Limb (tissue), 2 donors: ENCODE results near the gene WDR72.
A peak's percentile ranks its signal among the peaks of the same experiment; 100 is the strongest.
"Not testable (repeated sequence)": the region's sequence is repeated elsewhere in the genome, so short reads cannot be mapped to it uniquely, and the experiment has no call there.

Experiments
- DNase-seq, 2 donors: peaks; one replicate each; pipeline ENCODE4 v3.0.0-alpha.2; 2016; ENCODE audit errors: extremely low spot score in 2 of 2

The WDR72 gene

DNA sequence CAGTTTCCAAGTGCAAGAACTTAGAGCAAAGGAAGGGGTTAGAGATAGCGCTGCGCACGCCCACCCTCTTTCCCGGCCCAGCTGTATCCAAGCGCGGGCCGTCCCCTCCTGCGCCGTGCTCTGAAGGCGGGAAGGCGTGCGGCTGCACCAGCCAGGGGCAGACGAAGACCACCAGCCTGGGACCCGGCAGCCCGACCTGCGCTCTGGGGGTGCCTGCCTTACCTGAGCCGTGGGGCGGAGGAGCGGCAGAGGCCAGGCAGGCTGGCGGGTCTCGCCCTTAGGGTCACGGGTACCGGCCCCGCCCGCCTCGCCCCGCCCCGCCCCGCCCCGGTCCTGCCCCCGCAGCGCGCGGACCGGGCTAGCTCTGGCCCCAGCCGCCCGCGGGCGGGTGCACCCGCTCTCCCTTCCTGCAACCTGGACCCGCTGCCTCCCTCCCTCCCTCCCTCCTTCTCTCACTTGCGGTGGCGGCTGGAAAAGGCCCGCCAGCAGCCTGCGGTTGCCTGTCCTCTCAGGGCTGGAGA is at the start of gene WDR72:
WDR72 (minus strand) TSS at position 253 of the 521 bp plus-strand sequence. CDS start 26,514 bp downstream, outside the sequence.
- DNase-seq, result peak in 1 of 2 donors; percentile 46

DNA sequence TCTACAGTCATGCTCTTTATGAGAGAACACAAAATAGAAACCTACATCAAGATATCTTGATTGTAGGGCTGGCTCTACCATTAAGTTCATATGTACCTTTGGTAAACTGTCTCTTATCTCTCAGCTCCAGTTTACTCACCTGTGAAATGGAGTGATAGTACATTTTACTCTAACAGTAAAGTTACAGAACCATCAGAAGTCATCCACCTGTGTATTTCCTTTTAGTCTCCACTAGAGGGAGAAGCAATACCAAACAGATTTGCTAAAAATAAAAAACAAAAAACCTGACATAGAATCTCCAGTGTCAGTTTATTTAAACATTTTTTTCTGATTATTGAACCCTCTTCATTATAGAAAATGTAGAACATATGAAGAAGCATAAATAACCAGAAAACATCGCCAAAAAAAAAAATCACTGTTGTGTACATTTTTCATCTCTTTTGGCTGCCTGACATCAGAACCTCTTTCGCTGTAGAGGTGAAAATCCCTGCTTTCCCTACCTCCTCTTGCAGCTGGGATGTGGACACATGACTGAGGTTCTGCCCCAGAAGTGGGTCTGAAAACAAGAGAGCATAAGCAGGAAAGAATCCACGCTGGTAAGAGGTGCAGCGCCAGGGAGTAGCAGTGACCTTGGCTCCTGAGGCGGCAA is 48.7 kb upstream of the WDR72 start:
- DNase-seq, result peak in 1 of 2 donors; percentile 37

DNA sequence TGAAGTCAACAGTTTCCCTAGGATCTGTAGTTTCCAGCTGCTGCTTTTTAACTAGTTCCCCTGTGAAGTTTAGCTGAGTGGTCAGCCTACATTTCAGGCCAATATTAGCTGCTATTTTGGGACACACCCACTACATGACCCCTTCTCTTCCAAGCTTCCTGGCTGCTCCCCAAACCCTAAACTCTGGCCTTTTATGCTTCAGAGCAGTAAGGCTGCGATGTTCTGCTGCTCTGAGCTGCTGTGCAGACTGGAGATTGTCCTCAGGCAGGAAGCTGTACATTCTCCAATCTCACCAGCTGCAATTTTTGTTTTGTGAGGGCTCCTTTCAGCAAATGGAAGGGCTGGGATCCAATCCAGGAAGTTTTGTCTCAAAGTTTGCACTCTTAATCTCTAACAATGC is 48.0 kb upstream of the WDR72 start:
- DNase-seq, result peak in 1 of 2 donors; percentile 18

DNA sequence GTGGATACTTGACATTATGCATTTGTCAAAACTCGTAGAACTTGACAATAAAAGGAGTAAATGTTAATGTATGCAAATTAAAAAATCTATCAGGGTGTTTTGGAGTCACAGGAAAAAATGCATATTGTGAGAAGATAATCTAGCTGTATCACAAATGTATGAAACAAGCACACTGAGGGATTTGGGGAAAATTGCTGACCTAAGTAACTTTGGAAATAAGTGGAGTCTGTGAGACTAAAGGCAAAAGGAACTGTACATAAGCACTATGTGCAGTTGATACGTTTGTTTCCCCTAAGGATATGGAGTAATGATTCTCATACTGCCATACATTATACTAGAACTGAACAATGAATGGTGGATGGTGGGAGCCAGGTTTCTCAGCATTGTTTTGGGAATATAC is 43.2 kb upstream of the WDR72 start:
- no peak for DNase-seq

DNA sequence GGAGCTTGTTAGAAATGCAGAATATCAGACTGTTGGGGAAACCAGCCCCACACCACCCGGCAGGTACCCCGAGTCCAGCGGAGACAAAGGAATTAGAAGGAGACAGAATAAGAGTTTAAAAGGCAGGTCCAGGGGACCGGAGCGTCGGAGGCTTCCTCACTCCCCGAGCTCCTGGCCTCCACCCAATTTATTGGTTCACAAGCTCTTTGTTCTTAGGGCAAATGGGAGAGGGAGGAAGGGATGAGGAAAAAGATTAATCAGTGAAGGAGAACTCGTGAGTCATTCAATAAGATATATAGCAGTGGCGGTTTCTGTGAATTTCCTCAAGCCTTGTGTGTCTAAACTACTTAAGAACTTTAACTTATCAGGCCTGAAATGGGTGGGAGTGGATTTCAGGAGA is 32.1 kb upstream of the WDR72 start:
- DNase-seq, result no peak

DNA sequence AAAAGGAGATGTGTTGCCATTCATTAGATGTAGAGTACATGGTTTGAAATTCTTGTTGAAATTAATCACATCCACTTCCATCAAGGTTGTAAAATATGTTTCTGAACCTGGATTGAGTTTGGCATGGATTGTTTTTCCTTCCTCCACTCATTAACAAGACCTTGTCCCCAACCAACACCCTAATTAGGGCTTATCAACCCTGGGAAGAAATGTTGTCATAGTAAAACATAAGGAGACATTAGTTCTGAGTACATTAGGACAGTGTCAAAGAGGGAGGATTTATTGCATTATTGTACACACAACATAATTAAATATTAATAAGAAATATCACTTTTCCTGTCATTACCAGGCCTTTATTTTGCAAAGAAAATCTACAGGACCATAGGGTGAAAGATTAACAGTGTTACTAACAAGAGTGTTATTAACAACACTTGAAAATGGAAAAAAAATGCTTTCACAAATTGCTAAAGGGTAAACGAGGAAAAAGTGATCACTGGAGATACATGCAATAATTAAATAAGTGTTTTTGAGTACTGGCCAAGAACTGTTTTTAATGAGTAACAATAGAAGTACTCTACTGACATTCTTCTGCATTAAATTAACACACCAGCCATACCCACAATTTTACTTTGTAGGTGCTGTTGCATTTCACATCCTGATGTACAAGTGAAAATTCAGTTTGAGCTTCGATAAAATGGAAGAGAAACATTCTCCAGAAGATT is 30.4 kb upstream of the WDR72 start:
- DNase-seq, result no peak

DNA sequence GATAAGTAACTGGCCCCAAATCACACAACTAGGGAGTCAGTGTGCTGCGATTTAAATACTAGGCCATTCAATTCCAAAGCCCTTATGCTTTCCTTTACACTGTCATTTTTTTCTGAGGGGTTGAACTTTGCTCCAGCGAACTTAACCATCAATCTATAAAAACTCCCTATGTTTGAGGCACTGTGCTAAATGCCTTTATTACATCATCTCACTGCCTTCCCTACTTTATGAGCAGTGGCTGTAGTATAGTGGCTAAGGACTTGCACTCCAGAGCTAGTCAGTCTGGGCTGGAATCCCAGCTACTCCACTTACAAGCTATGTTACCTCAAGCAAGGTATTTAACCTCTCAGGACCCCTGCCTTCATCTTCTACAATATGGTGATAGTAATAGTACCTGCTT is 26.9 kb upstream of the WDR72 start:
- no peak for DNase-seq

DNA sequence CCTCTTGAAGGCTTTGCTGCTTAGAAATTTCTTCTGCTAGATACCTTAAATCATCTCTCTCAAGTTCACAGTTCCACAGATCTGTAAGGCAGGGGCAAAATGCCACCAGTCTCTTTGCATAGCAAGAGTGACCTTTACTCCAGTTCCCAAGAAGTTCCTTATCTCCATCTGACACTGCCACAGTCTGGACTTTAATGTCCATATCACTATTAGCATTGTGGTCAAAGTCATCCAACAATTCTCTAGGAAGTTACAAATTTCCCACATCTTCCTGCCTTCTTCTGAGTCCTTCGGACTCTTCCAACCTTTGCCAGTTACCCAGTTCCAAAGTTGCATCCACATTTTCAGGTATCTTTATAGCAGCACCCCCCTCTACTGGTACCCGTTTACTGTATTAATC is 25.8 kb upstream of the WDR72 start:
- DNase-seq, result not testable (repeated sequence)

DNA sequence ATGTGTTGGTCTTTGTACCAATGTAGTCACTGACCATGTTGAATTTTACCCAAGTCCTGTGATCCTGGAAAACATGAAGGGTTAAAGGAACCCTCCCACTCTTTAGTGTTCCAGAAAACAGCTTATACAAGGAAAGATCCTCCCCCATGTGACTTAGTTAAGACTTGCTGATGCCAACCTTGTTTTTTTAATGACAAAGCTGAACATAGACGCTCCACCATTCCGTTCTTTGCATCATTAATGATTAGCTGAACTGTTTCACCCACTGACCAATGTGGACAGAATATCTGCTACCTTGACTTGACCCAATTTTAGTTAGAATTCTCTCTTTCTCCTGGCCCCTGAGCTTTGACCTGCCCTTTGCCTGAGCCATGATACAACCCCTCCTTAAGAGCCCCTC is 3.5 kb upstream of the WDR72 start:
- no peak for DNase-seq

DNA sequence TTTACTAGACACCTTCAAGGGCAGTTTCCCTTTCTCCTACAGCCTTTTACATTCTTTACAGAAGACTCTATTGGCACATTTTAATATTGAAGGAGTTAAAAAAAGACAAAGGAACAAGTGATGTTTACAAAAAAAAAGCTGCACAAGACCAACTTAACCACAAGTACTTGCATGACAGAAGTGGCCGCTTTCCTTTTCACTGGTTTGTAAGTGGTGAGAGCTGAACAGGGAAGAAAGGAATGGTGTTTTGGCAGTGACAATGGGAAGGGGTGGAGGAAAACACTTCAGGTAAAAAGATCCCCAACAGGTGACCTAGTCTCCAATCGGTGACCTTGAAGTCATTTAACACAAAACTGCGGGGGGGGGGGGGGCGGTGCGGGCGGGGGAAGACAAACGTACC is 1.1 kb downstream of the WDR72 start:
- no peak for DNase-seq

DNA sequence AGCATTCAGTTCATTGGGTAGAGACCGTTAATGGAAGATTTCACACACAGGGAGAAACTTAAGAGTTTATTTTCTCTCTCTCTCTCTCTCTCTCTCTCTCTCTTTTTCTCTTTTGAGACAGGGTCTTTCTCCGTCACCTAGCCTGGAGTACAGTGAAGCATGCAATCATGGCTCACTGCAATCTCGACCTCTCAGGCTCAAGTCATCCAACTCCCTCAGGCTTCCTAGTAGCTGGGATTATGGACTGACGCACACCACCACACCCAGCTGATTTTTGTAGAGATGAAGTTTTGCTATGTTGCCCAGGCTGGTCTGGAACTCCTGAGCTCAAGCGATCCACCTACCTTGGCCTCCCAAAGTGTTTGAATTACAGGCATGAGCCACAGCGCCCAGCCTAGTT is 1.6 kb downstream of the WDR72 start:
- no peak for DNase-seq

DNA sequence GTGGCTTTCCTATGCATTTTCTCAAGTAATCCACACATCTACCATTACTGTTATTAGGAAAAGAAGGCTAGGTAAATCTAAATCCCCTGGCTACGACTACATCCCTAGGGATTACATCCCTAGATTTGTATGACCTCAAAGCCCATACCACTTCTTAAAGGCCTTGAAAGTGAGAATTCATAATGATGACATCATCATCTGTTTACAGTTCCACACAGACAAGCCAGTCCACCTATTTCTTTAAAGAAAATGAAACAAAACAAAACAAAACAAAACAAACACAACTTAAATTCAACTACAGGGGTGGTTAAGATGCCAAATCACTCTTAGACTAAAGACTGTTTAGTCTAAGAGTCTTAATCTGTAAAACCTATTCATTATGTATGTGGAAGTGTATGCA is 5.7 kb downstream of the WDR72 start:
- DNase-seq, result no peak

DNA sequence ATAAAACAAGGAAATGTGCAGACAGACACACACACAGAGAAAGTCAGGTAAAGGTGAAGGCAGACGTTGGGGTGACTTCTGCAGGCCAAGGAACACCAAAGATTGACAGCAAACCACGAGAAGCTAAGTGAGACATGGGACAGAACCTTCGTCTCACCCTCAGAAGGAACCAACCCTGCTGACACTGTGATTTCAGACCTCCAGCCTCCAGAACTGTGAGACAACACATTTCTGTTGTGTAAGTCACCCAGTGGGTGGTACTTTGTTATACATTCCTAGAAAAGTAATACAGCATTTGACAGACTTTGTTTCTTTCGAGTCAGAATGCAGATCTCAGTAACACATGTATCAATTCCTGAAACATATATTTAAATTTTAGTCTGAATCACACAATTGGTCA is 7.1 kb downstream of the WDR72 start:
- DNase-seq, result no peak

DNA sequence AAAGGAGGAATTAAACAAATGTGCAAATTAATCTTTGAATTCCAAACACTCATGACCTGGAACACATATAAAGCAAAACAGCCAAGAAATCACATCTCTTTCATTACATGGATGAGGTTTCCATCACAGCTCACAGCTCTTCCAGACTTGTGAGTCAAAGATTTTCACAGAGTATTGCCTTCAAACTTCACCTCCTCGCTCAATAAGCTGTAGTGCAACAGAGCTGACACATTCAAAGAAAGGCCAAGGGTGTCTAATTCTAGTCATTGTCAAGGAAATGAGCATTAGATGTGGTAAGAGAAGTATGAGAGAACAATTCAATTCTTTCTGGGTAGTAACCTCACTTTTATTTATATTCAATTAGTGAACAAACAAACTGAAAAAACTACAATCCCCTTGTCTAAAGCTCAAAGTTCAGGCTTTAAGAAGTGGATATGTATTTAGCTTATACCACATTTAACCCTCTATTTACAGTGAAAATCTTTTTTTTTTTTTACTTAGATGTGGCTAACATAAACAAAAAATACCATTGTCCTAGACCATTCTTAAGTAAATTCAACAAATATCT is 11.9 kb downstream of the WDR72 start:
- DNase-seq, result no peak

DNA sequence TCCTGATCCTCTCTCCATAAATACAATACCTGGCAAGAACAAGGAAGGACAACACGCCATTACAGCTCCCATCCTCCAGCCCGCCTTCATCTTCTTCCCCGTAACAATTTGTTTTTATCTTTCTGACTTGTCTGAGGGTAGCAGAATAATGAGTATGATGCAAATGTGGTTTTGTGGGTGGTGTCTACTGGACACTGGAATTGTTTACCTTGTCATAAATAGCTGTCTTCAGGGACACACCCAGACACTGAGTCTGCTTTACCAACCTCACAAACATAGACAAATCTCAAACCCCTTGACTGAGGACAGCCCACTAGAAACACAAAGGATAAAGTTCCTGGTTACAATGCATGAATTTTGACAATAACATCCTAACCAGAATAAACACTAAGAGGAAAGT is 13.4 kb downstream of the WDR72 start:
- DNase-seq, result no peak

DNA sequence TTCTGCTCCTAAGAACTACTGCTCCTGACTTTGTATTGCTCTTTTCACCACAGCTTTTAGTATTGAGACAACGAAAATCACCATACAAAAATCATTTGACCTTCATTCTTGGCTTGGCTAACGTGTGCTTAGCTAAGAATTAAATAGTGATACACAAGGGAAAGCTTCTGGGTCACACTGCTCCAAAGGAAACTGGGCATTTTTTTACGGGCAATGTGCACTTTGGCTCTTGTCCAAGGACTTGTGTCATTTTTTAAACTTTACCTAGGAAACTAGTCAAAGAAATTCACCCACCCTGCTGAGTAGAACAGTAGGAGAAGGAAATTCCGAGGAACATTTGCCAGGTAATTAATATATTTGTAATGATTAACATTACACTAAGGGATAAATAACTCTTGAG is 19.8 kb downstream of the WDR72 start:
- DNase-seq, result no peak

DNA sequence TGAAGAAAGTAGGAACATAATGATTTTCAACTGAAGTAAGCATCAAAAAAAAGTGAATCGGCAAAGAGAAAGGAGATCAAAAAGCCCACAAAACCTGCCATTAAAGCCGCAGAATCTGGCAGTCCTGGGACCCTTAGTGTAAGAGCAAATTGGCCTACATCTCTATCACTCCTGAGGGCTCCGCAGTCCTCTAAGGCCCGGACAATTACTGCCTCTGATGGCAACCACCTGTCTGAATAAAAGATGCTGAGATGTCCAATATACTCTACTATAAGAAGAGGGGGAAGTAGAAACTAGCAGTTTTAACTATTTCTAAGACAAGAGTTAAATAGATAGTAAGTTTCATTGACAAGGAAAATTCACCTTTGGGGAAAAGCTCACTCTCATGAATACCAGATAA is 20.3 kb downstream of the WDR72 start:
- no peak for DNase-seq

DNA sequence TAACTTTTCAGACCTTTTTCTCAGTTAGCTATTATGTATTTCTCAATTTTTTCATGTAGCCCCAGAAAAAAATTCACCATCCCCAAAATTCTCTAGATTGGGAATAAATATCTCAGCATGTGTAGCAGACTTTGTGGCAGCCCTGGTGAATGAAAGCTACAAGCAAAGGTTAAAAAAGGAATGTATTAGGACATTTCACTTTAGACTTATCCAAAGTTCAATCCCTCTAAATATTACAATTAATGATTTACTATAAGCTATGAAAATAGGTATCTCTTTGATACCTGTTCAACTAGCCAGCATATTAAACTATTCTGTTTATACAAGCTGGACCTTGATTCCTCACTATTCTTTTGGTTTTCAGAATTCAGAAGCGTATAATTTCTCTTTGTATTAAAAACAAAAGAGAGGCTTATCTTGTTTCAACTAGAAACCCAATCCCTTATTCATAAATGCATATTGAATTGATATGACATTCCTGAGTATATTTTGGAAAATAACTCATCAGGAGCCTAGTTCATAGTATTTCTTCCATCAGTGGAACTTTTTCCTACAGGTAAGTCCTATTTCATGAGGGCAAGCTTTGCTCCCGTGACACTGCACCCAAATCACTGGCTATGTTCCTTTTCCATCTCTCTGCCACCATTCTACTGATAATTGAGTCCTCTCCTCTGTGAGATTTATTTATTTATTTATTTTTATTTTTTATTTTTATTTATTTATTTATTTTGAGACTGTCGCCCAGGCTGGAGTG is 38.0 kb downstream of the WDR72 start:
- no peak for DNase-seq

DNA sequence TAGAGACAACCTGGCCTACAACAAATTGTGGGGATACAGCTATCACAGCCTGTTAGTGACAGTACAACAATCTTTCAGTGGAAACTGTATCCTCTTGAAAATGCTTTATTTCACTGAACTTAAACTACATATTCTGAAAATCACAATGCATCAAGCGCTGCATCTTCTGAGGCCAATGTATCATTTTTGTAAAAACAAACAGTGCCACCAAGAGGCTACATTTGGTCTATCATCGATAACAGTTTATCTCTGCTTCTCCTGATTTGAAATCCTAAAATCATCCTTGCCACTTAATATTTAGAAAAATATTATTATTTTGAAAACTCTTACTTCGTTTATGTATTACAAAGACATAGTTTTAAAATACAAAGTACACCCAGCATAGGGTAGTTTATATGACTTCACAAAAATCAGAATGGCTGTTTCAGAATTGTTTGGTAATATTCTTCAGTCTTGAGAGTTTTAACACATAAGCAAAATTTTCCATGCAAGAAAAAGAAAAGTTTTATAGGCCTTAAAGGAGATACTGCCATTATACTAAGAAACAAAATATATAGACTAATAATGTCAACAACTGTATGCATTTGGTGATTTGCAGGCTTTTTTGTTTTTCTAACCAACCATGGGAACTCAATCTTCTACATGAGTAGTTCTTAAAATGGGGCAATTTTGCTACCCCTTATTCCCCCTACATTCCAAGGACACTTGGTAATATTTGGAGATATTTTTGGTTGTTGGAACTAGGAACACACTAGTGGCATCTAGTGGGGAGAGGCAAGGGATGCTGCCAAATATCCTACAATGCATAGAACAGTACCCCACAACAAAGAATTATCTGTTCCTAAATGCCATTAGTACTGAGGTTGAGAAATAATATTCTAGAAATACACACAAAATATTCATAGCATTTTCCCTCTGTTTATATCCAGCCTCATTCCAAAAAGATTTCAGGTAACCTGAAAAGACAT is 42.3 kb downstream of the WDR72 start:
- no peak for DNase-seq

DNA sequence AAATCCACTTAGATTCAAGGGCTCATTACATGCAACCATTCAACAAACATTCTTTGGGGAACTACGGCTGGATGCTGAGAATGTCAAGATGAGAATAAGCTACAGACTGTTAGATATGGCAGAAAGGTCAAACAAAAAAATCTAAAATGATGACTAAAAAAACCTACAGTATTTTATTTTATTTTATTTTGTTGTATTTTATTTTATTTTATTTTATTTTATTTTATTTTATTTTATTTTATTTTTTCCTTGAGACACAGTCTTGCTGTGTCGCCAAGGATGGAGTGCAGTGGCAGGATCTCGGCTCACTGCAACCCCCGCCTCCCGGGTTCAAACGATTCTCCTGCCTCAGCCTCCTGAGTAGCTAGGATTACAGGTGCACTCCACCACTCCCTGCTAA is 46.2 kb downstream of the WDR72 start:
- DNase-seq, result no peak

DNA sequence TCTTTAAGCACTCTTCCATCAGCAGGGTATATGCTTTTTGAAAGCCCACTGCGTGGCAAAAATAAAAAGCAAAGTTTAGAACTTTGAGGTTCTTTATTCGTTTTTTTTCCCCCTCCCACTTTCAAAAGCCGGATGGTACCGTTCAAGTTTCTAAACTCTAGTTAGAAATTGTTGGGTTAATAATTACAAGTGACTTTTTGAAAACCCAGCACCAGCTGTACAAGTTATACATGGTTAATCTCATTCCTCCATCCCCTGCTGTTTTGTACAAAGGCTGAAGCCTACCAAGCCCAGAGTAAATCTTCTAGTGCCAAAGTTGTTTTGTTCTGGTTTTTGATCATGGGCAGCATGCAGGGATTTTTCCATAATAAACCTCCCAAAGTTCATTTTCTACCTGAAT is 48.6 kb downstream of the WDR72 start:
- no peak for DNase-seq
